ENCODE data around the gene CNBP. TPM values are rescaled to one million over a fixed set of nuclear protein-coding genes. Genes with fewer than 3 reads are reported as not detected.
A peak's percentile ranks its signal among the peaks of the same experiment; 100 is the strongest.

The CNBP gene
- total RNA-seq, 1 experiment from 2014 or later = 267 TPM

GRCh38 chr3:129164500-129164899 lies 19.2 kb downstream of the CNBP start:
- no peak for TF ChIP-seq EZH2 (IDR thresholded peaks at IDR 0.05; ENCODE audit: low read length, unreplicated experiment)
- no peak for TF ChIP-seq EZH2phosphoT487 (IDR thresholded peaks at IDR 0.05; ENCODE audit: borderline replicate concordance, low read length)
- no peak for TF ChIP-seq CTCF (conservative IDR thresholded peaks at IDR 0.05; ENCODE audit: low read depth, low read length)
- no peaks in the 10 kb centered on the region for H4K20me1 ChIP-seq (ENCODE audit: low read length)
- ATAC-seq = no peak

DNA sequence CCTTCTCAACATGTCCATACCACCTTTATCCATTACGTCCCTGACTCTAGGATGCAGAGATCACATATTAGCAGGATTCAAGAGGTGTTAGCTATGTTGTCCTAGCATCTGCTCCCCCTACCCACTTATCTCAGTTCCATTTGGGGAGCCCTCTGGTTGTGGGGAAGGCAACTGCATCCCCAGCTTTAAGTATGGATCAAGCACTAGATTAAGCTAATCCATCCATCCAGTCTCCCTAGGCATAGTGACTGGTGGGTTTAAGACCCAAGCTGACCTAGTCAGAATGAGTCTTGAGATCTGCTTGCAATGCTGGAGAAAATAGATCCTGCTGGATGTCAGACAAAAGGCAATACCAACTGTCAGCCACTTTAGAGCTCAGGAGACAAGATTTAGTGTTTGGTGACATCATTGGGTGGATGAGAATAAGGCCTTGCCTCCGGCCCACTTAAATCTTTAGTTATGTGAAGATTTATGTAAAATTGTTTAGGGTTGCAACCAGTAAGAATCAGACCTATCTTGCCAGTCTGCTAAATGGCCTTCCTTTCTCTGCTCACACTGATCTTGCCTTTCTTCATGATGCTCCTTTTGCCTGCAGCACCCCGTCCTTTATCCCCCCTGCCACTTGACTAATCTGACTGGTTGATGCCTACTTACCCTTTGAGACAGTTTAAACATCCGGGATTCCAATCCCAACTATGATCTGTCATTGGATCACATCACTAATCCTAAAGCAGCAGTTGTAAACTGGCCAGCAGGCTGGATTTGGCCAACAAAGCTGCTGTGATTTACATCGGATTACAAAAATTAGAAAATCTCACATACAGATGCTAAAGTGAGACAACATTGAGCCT lies 20.7 kb downstream of the CNBP start:
- peak overlapping the region; percentile 98 for H3K4me2 ChIP-seq (ENCODE audit: low read length)
- intact Hi-C loops (cut with micrococcal nuclease) = no loop called here
- no peak; the same call in 1 of the 2 replicates for ATAC-seq

More at GRCh38 chr3:129164500-129164899, 19.2 kb downstream of the CNBP start:
- Histone ChIP-seq H3K27me3 (ENCODE audit: low read length) (no peaks in the 10 kb centered on the region), H3K9me3 (ENCODE audit: low read length) (no peaks in the 10 kb centered on the region), H3K79me2 (ENCODE audit: low read length) (peaks cover 20% of the 10 kb centered on the region), H3K4me2 (ENCODE audit: low read length) (no peak overlapping the region), H3K9ac (ENCODE audit: low read length) (no peak overlapping the region), H2AFZ (ENCODE audit: low read length) (no peak overlapping the region), H3F3A (ENCODE audit: low read length, unreplicated experiment) (peaks cover 4% of the 10 kb centered on the region), H3K4me1 (ENCODE audit: insufficient read depth, low read length) (peaks cover 11% of the 10 kb centered on the region; the same call in 1 of the 2 replicates), H3K4me3 (ENCODE audit: low read length) (no peak overlapping the region), H3K27ac (ENCODE audit: low read length) (no peak overlapping the region), H3K9me2 (replicated peaks; ENCODE audit: low read length) (no peaks in the 10 kb centered on the region), H3K36me3 (ENCODE audit: low read depth, low read length) (peaks cover 16% of the 10 kb centered on the region)
- no TSS peak for BruUV-seq (replicated peaks)
- POLR2A ChIA-PET (ENCODE audit: unreplicated experiment) = no interaction called here
- CTCF ChIA-PET = no interaction called here
- intact Hi-C loops (cut with micrococcal nuclease) = no loop called here
- DNase-seq = no peak

More for the DNA sequence above, 20.7 kb downstream of the CNBP start:
- 0 out of 2 replicates have a peak overlapping the region, but pooled peaks have one; percentile 97 for H3K27ac ChIP-seq (ENCODE audit: low read length)
- no peak for DNase-seq
- no peaks in the 10 kb centered on the region for H3K27me3 ChIP-seq (ENCODE audit: low read length)
- ChIA-PET CTCF (interaction anchor here (1.0 to 2.4 kb wide), 2 partner anchors 66 to 83 kb away, joined by 3 to 28 read pairs; no protein-coding TSS in a partner anchor), POLR2A (ENCODE audit: unreplicated experiment) (interaction anchor here (0.6 to 0.7 kb wide), 3 partner anchors 15 to 110 kb away, joined by 3 to 4 read pairs (median 4); no protein-coding TSS in a partner anchor)
- H2AFZ ChIP-seq (ENCODE audit: low read length) = no peak overlapping the region
- peaks cover 18% of the 10 kb centered on the region for H3K36me3 ChIP-seq (ENCODE audit: low read depth, low read length)
- H3K4me1 ChIP-seq (ENCODE audit: insufficient read depth, low read length) = peaks cover 16% of the 10 kb centered on the region; the same call in 1 of the 2 replicates
- H3K9ac ChIP-seq (ENCODE audit: low read length) = peak overlapping the region; percentile 94; the same call in 1 of the 2 replicates
- H3K9me2 ChIP-seq (replicated peaks; ENCODE audit: low read length) = no peaks in the 10 kb centered on the region
- TF ChIP-seq CTCF (conservative IDR thresholded peaks at IDR 0.05; ENCODE audit: low read depth, low read length) (0 out of 2 replicates have a peak, but pooled peaks have one; percentile 11), EZH2 (IDR thresholded peaks at IDR 0.05; ENCODE audit: low read length, unreplicated experiment) (no peak)
- BruUV-seq (replicated peaks) = no TSS peak
- no peaks in the 10 kb centered on the region for H4K20me1 ChIP-seq (ENCODE audit: low read length)
- H3F3A ChIP-seq (ENCODE audit: low read length, unreplicated experiment) = peaks cover 4% of the 10 kb centered on the region
- no peaks in the 10 kb centered on the region for H3K9me3 ChIP-seq (ENCODE audit: low read length)
- H3K79me2 ChIP-seq (ENCODE audit: low read length) = peaks cover 26% of the 10 kb centered on the region
- H3K4me3 ChIP-seq (ENCODE audit: low read length) = peak overlapping the region; percentile 82; the same call in 1 of the 2 replicates
